DLD1 (cell line): ENCODE data around the gene FURIN.
"Not testable (repeated sequence)": the region's sequence is repeated elsewhere in the genome, so short reads cannot be mapped to it uniquely, and the experiment has no call there.

Experiments used
- in situ Hi-C: cut with HindIII; loops from 2 replicates; pipeline ENCODE4 v1.10.0; 2017; ENCODE audit warnings: low sequenced_read_pairs

FURIN gene

GRCh38 chr15:90881978-90882721 lies 13.8 kb downstream of the FURIN start:
- in situ Hi-C loops = no loop called here

GRCh38 chr15:90882781-90883525 lies 14.6 kb downstream of the FURIN start:
- in situ Hi-C loops = no loop called here

GRCh38 chr15:90883526-90883975 lies 15.2 kb downstream of the FURIN start:
- in situ Hi-C loops = no loop called here

- in situ Hi-C loops = no loop called here
Measured at GRCh38 chr15:90883976-90884718, 15.8 kb downstream of the FURIN start, which contains the start of gene FES. FES (plus strand) TSS chr15:90884504; CDS start chr15:90885046, 542 bp downstream.

- in situ Hi-C loops = no loop called here
Measured at GRCh38 chr15:90884719-90885431, 16.5 kb downstream of the FURIN start.

- in situ Hi-C loops = no loop called here
Measured at GRCh38 chr15:90885432-90886290, 17.3 kb downstream of the FURIN start.

- in situ Hi-C loops = no loop called here
Measured at GRCh38 chr15:90886291-90886614, 17.9 kb downstream of the FURIN start.

GRCh38 chr15:90887037-90887481 lies 18.7 kb downstream of the FURIN start:
- in situ Hi-C loops = no loop called here

- in situ Hi-C loops = no loop called here
Measured at GRCh38 chr15:90889313-90889730, 20.9 kb downstream of the FURIN start.

GRCh38 chr15:90889736-90890456 lies 21.5 kb downstream of the FURIN start:
- in situ Hi-C loops = no loop called here

- in situ Hi-C loops = no loop called here
Measured at GRCh38 chr15:90890839-90891238, 22.5 kb downstream of the FURIN start.

- in situ Hi-C loops = no loop called here
Measured at GRCh38 chr15:90891346-90891949, 23.1 kb downstream of the FURIN start.

GRCh38 chr15:90892023-90892422 lies 23.6 kb downstream of the FURIN start:
- in situ Hi-C loops = no loop called here

- in situ Hi-C loops = no loop called here
Measured at GRCh38 chr15:90892498-90893174, 24.2 kb downstream of the FURIN start.

GRCh38 chr15:90893175-90894090 lies 25.0 kb downstream of the FURIN start:
- in situ Hi-C loops = no loop called here

GRCh38 chr15:90895571-90896117 lies 27.3 kb downstream of the FURIN start:
- in situ Hi-C loops = no loop called here

- in situ Hi-C loops = not testable (repeated sequence)
Measured at GRCh38 chr15:90897131-90897655, 28.8 kb downstream of the FURIN start.
